ENCODE measurements around the gene AGAP1. TPM values are rescaled to one million over a fixed set of nuclear protein-coding genes. Genes with fewer than 3 reads are reported as not detected.

AGAP1 gene
- total RNA-seq, 2 experiments from 2014 or later, result 0.95 to 1.1 TPM

DNA sequence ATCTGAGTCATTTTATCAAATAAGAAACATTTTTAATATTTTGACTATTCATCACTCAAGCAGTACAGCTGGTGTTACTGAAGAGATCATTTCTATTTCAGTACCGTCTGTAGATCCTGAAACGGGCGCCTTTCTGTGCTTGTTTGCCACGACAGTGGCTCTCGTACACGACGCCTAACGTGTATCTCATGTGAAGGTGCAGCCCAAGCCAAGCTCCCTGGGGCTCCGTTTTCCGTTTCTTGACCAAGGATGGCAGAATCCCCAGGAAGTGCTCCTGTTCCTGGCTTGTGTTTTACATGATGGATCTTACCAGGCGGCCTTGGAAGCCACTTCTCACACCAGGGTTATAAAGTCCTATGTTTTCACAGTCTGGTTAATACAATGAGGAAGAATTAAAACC is 353.7 kb downstream of the AGAP1 start:
- intact Hi-C loops (cut with micrococcal nuclease), result no loop called here

DNA sequence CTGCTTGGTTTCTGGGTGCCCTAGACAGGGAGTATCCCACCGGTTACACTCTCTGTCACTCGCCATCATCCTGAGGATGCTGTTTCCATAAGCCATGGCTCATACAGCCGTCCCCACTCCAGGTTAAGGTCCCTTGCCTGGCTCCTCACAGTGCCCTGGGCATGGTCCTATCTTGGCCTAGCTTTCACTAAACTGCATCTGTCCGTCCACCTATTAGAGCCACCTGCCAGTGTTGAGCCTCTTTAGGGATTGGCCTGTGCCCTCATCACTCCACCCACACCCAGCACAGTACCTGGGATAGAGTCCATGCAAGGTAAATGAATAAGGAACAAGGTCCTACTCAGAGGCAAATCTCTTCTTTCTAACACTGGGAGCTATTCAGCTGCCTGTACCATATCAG is 354.2 kb downstream of the AGAP1 start:
- H3K27ac Mint-ChIP-seq, result no peak overlapping the region
- H3K36me3 Mint-ChIP-seq (ENCODE audit: low read depth), result no peaks in the 10 kb centered on the region
- no peak overlapping the region for H3K4me3 Mint-ChIP-seq
- no peak for DNase-seq
- no peaks in the 10 kb centered on the region for H3K4me1 Mint-ChIP-seq (ENCODE audit: low read depth)
- no peaks in the 10 kb centered on the region for H3K9me3 Mint-ChIP-seq
- peaks cover 3% of the 10 kb centered on the region for H3K27me3 Mint-ChIP-seq (ENCODE audit: low read depth)
- intact Hi-C loops (cut with micrococcal nuclease), result no loop called here
- CTCF ChIA-PET, result no interaction called here

More for the DNA sequence above, 353.7 kb downstream of the AGAP1 start:
- Mint-ChIP-seq H3K4me1 (ENCODE audit: low read depth) (no peaks in the 10 kb centered on the region), H3K27ac (no peak overlapping the region), H3K27me3 (ENCODE audit: low read depth) (peaks cover 3% of the 10 kb centered on the region), H3K4me3 (no peak overlapping the region), H3K9me3 (no peaks in the 10 kb centered on the region), H3K36me3 (ENCODE audit: low read depth) (no peaks in the 10 kb centered on the region)
- no peak for DNase-seq
- CTCF ChIA-PET, result no interaction called here

DNA sequence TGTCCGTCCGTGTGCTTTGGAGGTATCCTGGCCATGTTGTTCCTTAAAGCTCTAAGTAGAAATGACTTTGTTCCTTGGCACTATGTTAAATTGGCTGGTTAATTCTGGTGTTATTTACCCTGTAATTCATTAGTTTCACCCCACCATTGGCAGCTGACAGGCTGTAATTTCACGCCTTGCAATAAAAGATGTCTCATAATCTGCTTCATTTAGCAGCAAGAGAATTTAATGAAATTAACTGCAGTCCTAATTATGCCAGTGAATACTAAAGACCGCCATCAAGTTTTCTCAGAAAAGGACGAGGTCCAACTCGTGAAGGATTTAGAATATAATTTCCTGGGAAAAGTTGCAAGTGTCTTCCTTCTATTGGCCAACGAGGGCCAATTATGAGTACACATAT is 355.1 kb downstream of the AGAP1 start:
- peaks cover 3% of the 10 kb centered on the region for H3K27me3 Mint-ChIP-seq (ENCODE audit: low read depth)
- H3K4me3 Mint-ChIP-seq, result no peak overlapping the region
- intact Hi-C loops (cut with micrococcal nuclease), result no loop called here
- no peak for DNase-seq
- no peaks in the 10 kb centered on the region for H3K9me3 Mint-ChIP-seq
- CTCF ChIA-PET, result no interaction called here
- H3K36me3 Mint-ChIP-seq (ENCODE audit: low read depth), result no peaks in the 10 kb centered on the region
- H3K4me1 Mint-ChIP-seq (ENCODE audit: low read depth), result no peaks in the 10 kb centered on the region
- no peak overlapping the region for H3K27ac Mint-ChIP-seq

DNA sequence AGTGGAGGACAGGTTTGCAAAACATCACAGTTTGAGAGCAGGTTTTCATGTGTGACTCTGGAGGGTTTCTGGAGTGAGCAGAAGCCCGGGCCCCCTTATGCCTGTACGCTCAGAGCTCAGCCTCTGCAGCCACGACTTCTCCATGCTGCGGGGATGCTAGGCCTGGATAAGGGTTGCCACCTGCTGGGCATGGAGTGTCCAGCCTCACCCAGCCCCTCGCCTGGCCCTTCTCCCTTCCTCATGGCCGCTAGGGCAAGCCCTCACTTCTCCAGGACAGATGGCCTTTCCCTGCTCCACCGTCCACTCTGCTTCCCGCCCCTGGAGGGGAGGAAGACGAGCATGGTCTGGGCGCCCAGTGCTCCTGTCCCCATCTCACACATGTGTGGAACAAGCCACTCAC is 355.6 kb downstream of the AGAP1 start:
- no peak for DNase-seq
- no peaks in the 10 kb centered on the region for H3K4me1 Mint-ChIP-seq (ENCODE audit: low read depth)
- intact Hi-C loops (cut with micrococcal nuclease), result no loop called here
- H3K9me3 Mint-ChIP-seq, result no peaks in the 10 kb centered on the region
- CTCF ChIA-PET, result no interaction called here
- H3K36me3 Mint-ChIP-seq (ENCODE audit: low read depth), result no peaks in the 10 kb centered on the region
- peaks cover 2% of the 10 kb centered on the region for H3K27me3 Mint-ChIP-seq (ENCODE audit: low read depth)
- no peak overlapping the region for H3K27ac Mint-ChIP-seq
- no peak overlapping the region for H3K4me3 Mint-ChIP-seq

DNA sequence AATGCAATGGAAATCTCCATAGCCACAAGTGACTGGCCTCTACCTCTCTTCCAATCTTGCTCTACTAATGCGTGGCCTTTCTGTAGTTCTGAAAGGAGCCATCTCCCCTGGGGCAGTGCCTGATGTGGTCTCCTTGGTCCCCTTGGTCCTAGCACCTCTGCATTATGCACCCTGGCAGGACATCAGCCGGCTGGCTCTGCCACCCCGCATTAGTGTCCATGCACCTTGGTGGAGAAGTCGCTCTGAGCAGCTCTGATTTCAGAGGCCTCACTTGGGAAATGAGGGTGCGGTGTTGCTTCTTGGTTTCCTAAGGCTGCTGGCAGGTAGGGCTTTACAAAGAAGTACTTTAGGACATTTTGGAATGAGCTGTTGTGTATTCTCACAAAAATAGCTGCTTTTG is 356.4 kb downstream of the AGAP1 start:
- H3K4me1 Mint-ChIP-seq (ENCODE audit: low read depth), result no peaks in the 10 kb centered on the region
- no peaks in the 10 kb centered on the region for H3K36me3 Mint-ChIP-seq (ENCODE audit: low read depth)
- DNase-seq, result no peak
- H3K27me3 Mint-ChIP-seq (ENCODE audit: low read depth), result no peaks in the 10 kb centered on the region
- CTCF ChIA-PET, result no interaction called here
- H3K9me3 Mint-ChIP-seq, result no peaks in the 10 kb centered on the region
- no peak overlapping the region for H3K4me3 Mint-ChIP-seq
- intact Hi-C loops (cut with micrococcal nuclease), result no loop called here
- no peak overlapping the region for H3K27ac Mint-ChIP-seq

DNA sequence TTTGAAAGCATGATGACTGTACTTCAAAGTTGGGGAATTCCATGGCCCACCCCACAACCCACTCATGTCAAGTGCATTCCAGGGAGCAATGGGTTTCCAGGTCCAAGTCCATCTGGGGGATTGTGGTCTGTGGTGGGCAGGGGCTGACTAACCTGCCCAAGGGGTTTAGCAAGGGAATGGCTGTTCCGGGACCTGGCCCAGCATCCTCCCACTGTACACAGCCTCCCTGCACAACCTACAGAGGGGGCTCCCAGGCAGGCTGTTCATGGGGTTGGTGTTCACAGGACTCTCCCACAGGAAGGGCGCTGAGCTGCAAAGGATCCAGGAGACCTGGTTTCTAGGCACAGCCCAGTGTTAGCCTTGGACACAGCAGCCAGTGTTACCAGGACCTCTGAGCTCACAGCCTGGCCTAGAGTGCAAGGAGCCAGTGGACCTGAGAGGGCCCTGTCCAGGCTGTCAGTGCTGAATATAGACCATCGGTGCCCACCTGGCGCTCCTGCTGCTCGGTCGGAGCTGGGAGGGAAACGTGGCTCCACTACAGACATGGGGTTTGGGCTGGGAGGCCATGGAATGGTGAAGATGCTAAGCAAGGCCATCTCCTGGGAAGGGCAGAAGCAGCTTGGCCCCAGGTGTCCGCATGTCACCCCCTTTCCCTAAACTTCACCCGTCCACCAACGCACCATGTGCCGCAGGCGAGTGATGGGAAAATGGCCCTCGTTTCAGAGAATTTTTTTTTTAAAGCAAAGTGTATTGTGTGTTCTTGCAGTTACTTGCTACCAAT is 357.1 kb downstream of the AGAP1 start:
- H3K4me1 Mint-ChIP-seq (ENCODE audit: low read depth), result no peaks in the 10 kb centered on the region
- no peak overlapping the region for H3K4me3 Mint-ChIP-seq
- DNase-seq, result no peak
- H3K27me3 Mint-ChIP-seq (ENCODE audit: low read depth), result no peaks in the 10 kb centered on the region
- no peaks in the 10 kb centered on the region for H3K9me3 Mint-ChIP-seq
- CTCF ChIA-PET, result no interaction called here
- no peaks in the 10 kb centered on the region for H3K36me3 Mint-ChIP-seq (ENCODE audit: low read depth)
- no peak overlapping the region for H3K27ac Mint-ChIP-seq
- intact Hi-C loops (cut with micrococcal nuclease), result no loop called here

DNA sequence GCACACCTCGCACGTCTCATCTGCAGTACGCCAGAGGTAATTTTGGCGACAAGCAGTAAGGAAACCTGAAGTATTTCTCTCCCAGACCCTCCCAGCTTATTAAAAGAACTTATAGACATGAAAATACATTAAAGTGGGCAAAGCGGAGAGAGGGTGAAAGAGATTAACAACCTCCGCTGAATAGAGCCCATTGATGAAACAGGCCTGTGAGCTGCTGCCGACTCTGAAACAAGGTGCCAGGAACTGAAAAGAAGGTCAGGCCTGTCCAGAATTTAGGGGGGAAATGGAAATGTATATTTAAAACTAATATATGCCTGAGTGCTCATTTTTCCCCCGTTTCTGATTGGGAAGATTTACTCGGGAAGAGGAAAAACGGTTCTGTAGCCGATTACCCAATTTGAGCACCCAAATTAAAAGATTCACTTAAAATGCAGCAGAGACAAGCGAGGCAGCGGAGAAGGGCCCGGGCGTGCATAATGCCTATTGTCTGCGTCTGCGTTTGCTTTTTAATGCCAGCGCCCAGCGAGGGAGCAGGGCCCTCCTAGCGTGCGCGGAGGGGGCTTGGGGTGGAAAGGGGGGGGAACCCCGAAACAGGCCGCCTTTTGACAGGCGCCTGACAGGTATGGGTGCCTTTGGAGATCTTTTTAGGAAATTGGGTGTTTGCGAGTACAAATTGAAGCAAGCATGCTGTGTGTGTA is 358.1 kb downstream of the AGAP1 start:
- H3K9me3 Mint-ChIP-seq, result no peaks in the 10 kb centered on the region
- CTCF ChIA-PET, result no interaction called here
- no peak overlapping the region for H3K4me3 Mint-ChIP-seq
- no peaks in the 10 kb centered on the region for H3K27me3 Mint-ChIP-seq (ENCODE audit: low read depth)
- DNase-seq, result no peak
- no peak overlapping the region for H3K27ac Mint-ChIP-seq
- intact Hi-C loops (cut with micrococcal nuclease), result no loop called here
- no peaks in the 10 kb centered on the region for H3K36me3 Mint-ChIP-seq (ENCODE audit: low read depth)
- H3K4me1 Mint-ChIP-seq (ENCODE audit: low read depth), result no peaks in the 10 kb centered on the region

DNA sequence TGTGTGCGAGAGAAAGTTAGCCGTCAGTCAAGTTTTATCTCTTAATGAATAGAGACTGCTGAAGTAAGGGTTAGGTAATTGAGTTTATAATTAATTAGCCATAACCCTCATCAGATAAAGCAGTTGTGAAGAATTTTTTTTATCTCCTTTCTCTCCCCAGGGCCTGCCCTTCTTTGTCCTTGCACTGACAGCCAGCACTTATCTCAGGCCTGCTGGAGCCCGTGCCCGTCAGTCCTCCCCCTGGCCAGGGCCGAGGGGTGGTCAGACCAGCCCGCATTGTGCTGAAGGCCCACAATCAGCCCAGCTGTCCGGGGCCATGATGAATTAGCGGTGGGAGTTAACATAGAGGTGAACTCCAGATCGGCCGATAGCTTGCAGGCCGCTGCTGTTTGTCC is 358.7 kb downstream of the AGAP1 start:
- no peak for DNase-seq
- H3K4me1 Mint-ChIP-seq (ENCODE audit: low read depth), result no peaks in the 10 kb centered on the region
- H3K27ac Mint-ChIP-seq, result no peak overlapping the region
- H3K27me3 Mint-ChIP-seq (ENCODE audit: low read depth), result no peaks in the 10 kb centered on the region
- no peaks in the 10 kb centered on the region for H3K9me3 Mint-ChIP-seq
- CTCF ChIA-PET, result no interaction called here
- intact Hi-C loops (cut with micrococcal nuclease), result no loop called here
- H3K4me3 Mint-ChIP-seq, result no peak overlapping the region
- no peaks in the 10 kb centered on the region for H3K36me3 Mint-ChIP-seq (ENCODE audit: low read depth)

DNA sequence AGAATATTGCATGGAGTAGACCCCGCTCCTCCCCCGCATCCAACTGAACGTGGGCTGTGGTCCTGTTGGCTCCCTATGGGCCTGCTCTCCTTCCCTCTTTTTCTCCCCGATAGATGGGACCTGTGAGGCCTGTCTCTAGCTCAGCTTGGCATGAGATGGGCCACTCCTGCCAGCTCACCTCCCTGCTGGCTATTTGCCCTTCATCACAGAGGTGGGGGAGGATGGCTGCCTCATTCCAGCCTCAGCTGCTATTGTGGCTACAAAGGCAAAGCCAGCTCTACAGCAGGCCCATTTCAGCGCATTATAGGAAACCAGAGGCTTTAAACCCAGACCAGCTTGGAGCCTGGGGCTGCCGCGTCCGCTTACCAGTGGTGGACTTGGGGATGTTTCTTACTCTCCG is 360.4 kb downstream of the AGAP1 start:
- CTCF ChIA-PET, result no interaction called here
- H3K36me3 Mint-ChIP-seq (ENCODE audit: low read depth), result no peaks in the 10 kb centered on the region
- no peaks in the 10 kb centered on the region for H3K4me1 Mint-ChIP-seq (ENCODE audit: low read depth)
- no peaks in the 10 kb centered on the region for H3K9me3 Mint-ChIP-seq
- no peak overlapping the region for H3K27ac Mint-ChIP-seq
- DNase-seq, result no peak
- no peak overlapping the region for H3K4me3 Mint-ChIP-seq
- H3K27me3 Mint-ChIP-seq (ENCODE audit: low read depth), result no peaks in the 10 kb centered on the region
- intact Hi-C loops (cut with micrococcal nuclease), result no loop called here

DNA sequence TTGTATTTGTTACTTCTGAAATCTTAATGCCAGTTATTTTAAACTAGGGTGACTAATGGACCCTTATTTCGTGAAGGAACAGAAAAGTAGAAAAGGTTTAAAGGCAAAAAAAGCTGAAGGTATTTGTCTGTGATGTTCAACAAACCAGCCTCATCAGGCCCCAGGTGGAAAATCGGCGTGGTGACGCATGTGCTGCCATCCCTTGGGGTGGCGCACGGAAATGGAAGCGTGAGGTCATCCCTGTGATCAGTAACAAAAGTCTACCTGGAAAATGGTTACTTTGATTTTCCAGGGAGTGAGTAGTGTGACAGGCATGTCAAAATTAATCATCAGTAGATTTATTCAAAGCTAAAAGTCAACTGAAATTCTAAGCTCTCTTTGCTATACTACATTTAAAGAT is 361.2 kb downstream of the AGAP1 start:
- no peak overlapping the region for H3K27ac Mint-ChIP-seq
- H3K9me3 Mint-ChIP-seq, result no peaks in the 10 kb centered on the region
- H3K27me3 Mint-ChIP-seq (ENCODE audit: low read depth), result peaks cover 2% of the 10 kb centered on the region
- no peak for DNase-seq
- intact Hi-C loops (cut with micrococcal nuclease), result no loop called here
- no peaks in the 10 kb centered on the region for H3K36me3 Mint-ChIP-seq (ENCODE audit: low read depth)
- no peak overlapping the region for H3K4me3 Mint-ChIP-seq
- CTCF ChIA-PET, result no interaction called here
- no peaks in the 10 kb centered on the region for H3K4me1 Mint-ChIP-seq (ENCODE audit: low read depth)

DNA sequence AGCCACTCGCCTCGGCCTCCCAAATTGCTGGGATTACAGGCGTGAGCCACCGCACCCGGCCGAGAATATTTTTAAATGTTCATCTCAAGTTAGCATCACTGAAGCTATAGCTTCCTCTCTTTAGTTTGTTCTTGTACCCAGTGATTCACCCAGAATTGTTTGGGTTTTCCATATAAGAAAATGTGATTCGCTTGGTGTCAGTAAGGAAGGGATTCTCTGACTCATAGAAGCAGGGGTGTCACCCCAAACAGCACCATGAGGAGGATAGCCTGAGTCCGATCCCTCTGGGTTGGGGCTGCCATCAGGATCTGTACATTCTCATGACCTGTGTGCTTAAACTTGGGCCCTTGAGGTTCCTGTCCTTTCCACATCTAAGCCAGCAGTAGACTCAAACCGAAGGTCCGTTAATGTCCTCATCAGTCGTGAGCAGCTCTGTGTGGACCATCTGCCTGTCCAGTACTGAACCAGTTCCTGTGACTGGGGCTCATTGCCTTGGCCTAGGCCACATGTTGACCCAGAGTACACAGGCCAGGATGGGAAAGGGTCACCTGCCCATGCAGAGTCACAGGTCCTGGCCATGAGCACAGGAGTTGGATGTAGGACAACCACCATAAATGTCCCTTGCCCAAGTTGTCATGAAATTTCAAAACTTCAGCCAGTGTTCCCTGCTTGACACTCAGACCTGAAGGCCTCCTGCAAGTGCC is 362.5 kb downstream of the AGAP1 start:
- no peak for DNase-seq
- no peak overlapping the region for H3K27ac Mint-ChIP-seq
- no peaks in the 10 kb centered on the region for H3K4me1 Mint-ChIP-seq (ENCODE audit: low read depth)
- H3K36me3 Mint-ChIP-seq (ENCODE audit: low read depth), result no peaks in the 10 kb centered on the region
- CTCF ChIA-PET, result no interaction called here
- intact Hi-C loops (cut with micrococcal nuclease), result no loop called here
- H3K9me3 Mint-ChIP-seq, result no peaks in the 10 kb centered on the region
- no peak overlapping the region for H3K4me3 Mint-ChIP-seq
- peaks cover 2% of the 10 kb centered on the region for H3K27me3 Mint-ChIP-seq (ENCODE audit: low read depth)

DNA sequence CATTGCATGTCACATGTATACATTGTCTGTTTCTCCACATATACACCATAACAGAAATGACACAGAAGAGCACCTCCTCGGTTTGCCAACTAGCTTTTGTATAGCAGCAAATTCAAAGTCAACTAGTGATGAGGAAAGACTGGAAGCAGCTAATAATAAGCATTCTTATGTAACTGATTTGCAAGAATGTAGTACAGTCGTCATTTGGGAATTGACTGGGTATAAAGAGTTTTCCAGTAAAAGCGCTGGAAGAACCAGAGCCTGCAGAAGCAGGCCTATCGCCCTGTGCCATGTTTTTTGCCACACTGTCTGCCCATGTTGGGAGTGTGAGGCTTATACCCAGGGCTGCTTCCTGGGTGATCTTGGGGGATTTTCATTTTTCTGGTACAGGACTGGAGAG is 363.8 kb downstream of the AGAP1 start:
- intact Hi-C loops (cut with micrococcal nuclease), result no loop called here
- Mint-ChIP-seq H3K27me3 (ENCODE audit: low read depth) (peaks cover 2% of the 10 kb centered on the region), H3K9me3 (no peaks in the 10 kb centered on the region), H3K4me1 (ENCODE audit: low read depth) (no peaks in the 10 kb centered on the region), H3K27ac (no peak overlapping the region), H3K4me3 (no peak overlapping the region), H3K36me3 (ENCODE audit: low read depth) (no peaks in the 10 kb centered on the region)
- no peak for DNase-seq
- CTCF ChIA-PET, result no interaction called here

DNA sequence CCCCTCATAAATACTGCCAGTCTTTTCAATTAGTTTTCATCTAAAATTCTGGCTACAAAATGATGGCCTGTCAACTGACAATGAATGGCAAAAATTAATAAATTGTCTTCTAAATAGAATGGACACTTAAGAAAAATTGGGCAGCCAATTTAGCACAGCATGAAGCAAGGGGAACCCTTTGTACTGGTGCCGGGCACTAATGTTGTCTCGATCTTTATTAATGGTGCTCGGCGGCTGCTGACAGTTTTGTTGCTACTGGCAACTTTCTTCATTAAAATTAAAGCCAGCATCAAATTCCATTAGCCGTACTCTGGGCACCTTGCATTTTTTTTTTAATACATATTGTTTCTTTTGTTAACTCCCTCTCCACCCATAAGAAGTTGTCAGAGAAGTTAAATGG is 365.0 kb downstream of the AGAP1 start:
- intact Hi-C loops (cut with micrococcal nuclease), result no loop called here
- no peaks in the 10 kb centered on the region for H3K36me3 Mint-ChIP-seq (ENCODE audit: low read depth)
- no peaks in the 10 kb centered on the region for H3K4me1 Mint-ChIP-seq (ENCODE audit: low read depth)
- CTCF ChIA-PET, result no interaction called here
- peaks cover 10% of the 10 kb centered on the region for H3K27me3 Mint-ChIP-seq (ENCODE audit: low read depth)
- H3K4me3 Mint-ChIP-seq, result no peak overlapping the region
- no peaks in the 10 kb centered on the region for H3K9me3 Mint-ChIP-seq
- DNase-seq, result no peak
- H3K27ac Mint-ChIP-seq, result no peak overlapping the region

All from activated naive CD4-positive, alpha-beta T cell treated with anti-CD3 and anti-CD28 coated beads for 36 hours (primary cell).